Glutamatergic neuron (in vitro differentiated cells): ENCODE measurements around the gene TMEM86A. TPM values are rescaled to one million over a fixed set of nuclear protein-coding genes. Genes with fewer than 3 reads are reported as not detected.

Experiments
- DNase-seq: peaks from one replicate; pipeline ENCODE4 v3.0.0; 2022
- H3K27ac Mint-ChIP-seq: one replicate; pipeline ENCODE4 v1.8.0; 2020; ENCODE audit warnings: mild to moderate bottlenecking, mixed read lengths, inconsistent platforms; ENCODE audit not compliant: unreplicated experiment
- H3K27me3 Mint-ChIP-seq: one replicate; pipeline ENCODE4 v1.8.0; 2020; ENCODE audit warnings: mild to moderate bottlenecking, moderate library complexity, mixed read lengths, inconsistent platforms; ENCODE audit not compliant: unreplicated experiment
- H3K36me3 Mint-ChIP-seq: one replicate; pipeline ENCODE4 v1.8.0; 2020; ENCODE audit warnings: mild to moderate bottlenecking, mixed read lengths, inconsistent platforms; ENCODE audit not compliant: unreplicated experiment
- H3K4me1 Mint-ChIP-seq: one replicate; pipeline ENCODE4 v1.8.0; 2020; ENCODE audit warnings: mild to moderate bottlenecking, low read depth, mixed read lengths, inconsistent platforms; ENCODE audit not compliant: unreplicated experiment
- H3K4me3 Mint-ChIP-seq: one replicate; pipeline ENCODE4 v1.8.0; 2020; ENCODE audit warnings: mild to moderate bottlenecking, mixed read lengths, inconsistent platforms; ENCODE audit not compliant: unreplicated experiment
- H3K9me3 Mint-ChIP-seq: one replicate; pipeline ENCODE4 v1.8.0; 2020; ENCODE audit warnings: mild to moderate bottlenecking, moderate library complexity, mixed read lengths, inconsistent platforms; ENCODE audit not compliant: unreplicated experiment
- total RNA-seq: library from RNA; stranded (reverse); fragmentation: NEBNext Ultra II Directional; extraction: Animal tissue kit (Norgen Biotek cat#: 25700); gene quantifications from one replicate; pipeline ENCODE4 v1.2.1, GENCODE V29; 2021; ENCODE audit not compliant: unreplicated experiment
- TF ChIP-seq, protein P1 (sequence below): fragments of 200-600 bp; sonication (generic); IDR thresholded peaks from one replicate; pipeline ENCODE4 v1.5.0; 2021; ENCODE audit not compliant: partially characterized antibody, unreplicated experiment

TMEM86A gene
- total RNA-seq, 1 donor from 2014 or later: 5.4 TPM

DNA sequence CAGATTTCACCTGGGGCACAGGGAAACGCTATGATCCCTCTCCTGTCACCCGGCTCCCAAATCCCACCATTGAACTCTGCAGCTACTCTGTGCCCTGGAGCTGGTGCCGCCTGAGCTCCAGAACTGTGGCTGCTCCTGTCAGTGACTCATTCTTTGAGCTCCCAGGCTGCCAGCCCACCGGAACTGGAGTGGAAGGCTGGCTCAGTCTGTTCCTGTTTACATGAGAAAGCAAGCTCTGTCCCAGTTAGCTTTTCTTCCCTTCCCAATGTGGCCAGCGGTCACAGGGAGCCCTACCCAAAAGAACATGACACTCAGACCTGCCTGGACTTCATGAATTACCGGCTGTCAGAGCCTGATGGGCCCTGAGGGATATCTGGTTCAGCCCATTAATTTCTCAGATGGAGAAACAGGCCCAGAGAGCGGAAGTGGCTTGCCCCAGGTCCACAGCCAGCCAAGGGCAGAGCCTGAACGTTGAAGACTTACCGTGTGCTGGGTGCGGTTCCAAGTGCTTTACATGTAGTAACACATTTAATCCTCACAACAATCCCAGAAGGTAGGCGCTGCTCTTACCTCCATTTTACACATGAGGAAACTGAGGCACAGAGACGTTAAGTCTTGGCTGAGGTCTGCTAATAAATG, 51.2 kb downstream of the TMEM86A start:
- no peaks in the 10 kb centered on the region for H3K4me1 Mint-ChIP-seq
- H3K27me3 Mint-ChIP-seq: no peaks in the 10 kb centered on the region
- peaks cover 3% of the 10 kb centered on the region for H3K9me3 Mint-ChIP-seq
- H3K4me3 Mint-ChIP-seq: no peak overlapping the region
- peaks cover 5% of the 10 kb centered on the region for H3K36me3 Mint-ChIP-seq
- H3K27ac Mint-ChIP-seq: no peak overlapping the region
- TF ChIP-seq, protein P1, sequence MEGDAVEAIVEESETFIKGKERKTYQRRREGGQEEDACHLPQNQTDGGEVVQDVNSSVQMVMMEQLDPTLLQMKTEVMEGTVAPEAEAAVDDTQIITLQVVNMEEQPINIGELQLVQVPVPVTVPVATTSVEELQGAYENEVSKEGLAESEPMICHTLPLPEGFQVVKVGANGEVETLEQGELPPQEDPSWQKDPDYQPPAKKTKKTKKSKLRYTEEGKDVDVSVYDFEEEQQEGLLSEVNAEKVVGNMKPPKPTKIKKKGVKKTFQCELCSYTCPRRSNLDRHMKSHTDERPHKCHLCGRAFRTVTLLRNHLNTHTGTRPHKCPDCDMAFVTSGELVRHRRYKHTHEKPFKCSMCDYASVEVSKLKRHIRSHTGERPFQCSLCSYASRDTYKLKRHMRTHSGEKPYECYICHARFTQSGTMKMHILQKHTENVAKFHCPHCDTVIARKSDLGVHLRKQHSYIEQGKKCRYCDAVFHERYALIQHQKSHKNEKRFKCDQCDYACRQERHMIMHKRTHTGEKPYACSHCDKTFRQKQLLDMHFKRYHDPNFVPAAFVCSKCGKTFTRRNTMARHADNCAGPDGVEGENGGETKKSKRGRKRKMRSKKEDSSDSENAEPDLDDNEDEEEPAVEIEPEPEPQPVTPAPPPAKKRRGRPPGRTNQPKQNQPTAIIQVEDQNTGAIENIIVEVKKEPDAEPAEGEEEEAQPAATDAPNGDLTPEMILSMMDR: no peak
- no peak for DNase-seq

- no peak for DNase-seq
- Mint-ChIP-seq H3K36me3 (peaks cover 5% of the 10 kb centered on the region), H3K4me1 (no peaks in the 10 kb centered on the region), H3K4me3 (no peak overlapping the region), H3K27ac (no peak overlapping the region), H3K27me3 (peaks cover 2% of the 10 kb centered on the region), H3K9me3 (peaks cover 1% of the 10 kb centered on the region)
- TF ChIP-seq, protein P1: no peak
Measured at GRCh38 chr11:18750944-18751343, 52.4 kb downstream of the TMEM86A start.

DNA sequence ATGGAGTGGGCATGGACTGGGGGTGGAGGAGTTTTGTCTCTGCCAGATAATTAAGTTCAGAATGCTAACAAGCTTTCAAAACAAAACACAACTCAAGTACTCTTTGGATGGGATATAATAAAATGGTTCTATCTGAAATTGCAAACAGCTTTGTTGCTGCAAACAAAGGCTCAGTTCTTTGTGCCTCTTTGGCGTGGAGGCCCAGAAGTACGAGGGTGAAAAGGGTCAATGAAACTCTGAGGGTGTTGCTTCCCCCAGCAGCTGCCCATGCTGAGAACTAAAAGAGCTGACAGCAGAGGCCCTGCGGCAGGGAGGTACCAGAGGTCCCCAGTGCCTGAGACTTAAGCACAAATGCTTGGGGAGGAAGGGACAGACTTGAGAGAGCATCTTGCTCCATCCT, 53.9 kb downstream of the TMEM86A start:
- Mint-ChIP-seq H3K4me1 (no peaks in the 10 kb centered on the region), H3K4me3 (no peak overlapping the region), H3K27me3 (peaks cover 2% of the 10 kb centered on the region), H3K36me3 (peaks cover 5% of the 10 kb centered on the region), H3K27ac (no peak overlapping the region), H3K9me3 (peaks cover 1% of the 10 kb centered on the region)
- TF ChIP-seq, protein P1: no peak
- no peak for DNase-seq

DNA sequence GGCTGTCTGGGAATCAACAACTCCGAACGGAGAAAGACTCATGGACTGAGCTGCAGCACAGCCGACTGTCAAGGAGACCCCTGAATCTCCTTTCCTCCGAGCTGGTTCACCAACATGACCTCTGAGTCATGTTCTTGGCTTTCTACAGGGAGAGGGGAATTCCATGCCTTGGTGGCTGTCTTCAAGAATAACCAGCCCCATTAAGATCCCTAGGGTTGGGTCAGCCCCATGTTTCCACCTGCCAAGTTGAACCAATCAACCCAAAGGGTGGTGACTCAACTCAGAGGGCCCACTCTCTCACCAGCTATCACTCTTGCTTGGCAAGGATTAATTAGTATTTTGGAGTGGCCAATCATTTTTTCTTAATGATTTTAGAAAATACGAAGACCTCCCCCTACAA, 55.7 kb downstream of the TMEM86A start:
- no peak for DNase-seq
- Mint-ChIP-seq H3K9me3 (peaks cover 1% of the 10 kb centered on the region), H3K4me1 (no peaks in the 10 kb centered on the region), H3K27me3 (peaks cover 2% of the 10 kb centered on the region), H3K27ac (no peak overlapping the region), H3K4me3 (no peak overlapping the region), H3K36me3 (peaks cover 5% of the 10 kb centered on the region)
- TF ChIP-seq, protein P1: no peak

Other genes with a start within 250 kb of the TMEM86A start
- gene LDHAL6A, start 242.9 kb upstream of the TMEM86A start, total RNA-seq: not detected
- gene TSG101, start 171.8 kb upstream of the TMEM86A start, total RNA-seq: 118 TPM
- 9.2 TPM for gene UEVLD, start 110.0 kb upstream of the TMEM86A start, total RNA-seq
- gene MISFA, start 99.0 kb upstream of the TMEM86A start, total RNA-seq: 1.7 TPM
- gene SPTY2D1, start 64.4 kb upstream of the TMEM86A start, total RNA-seq: 10.9 TPM
- 1.1 TPM for gene IGSF22, start 27.4 kb downstream of the TMEM86A start, total RNA-seq
- 25.8 TPM for gene PTPN5, start 93.0 kb downstream of the TMEM86A start, total RNA-seq
- not detected for gene MRGPRX1, start 240.6 kb downstream of the TMEM86A start, total RNA-seq